Tongue (tissue), 2 donors: ENCODE measurements around the gene GHRL. TPM values are rescaled to one million over a fixed set of nuclear protein-coding genes. Genes with fewer than 3 reads are reported as not detected.

Experiments
- DNase-seq: peaks from one replicate; pipeline ENCODE4 v3.0.0-alpha.2; 2015
- total RNA-seq: library from RNA; depleted of rRNA; stranded (reverse); fragments of >200 nt; gene quantifications from one replicate; pipeline ENCODE4 v1.2.3, GENCODE V29; 2014

The GHRL gene
- total RNA-seq, 1 donor from 2014 or later, result not detected

DNA sequence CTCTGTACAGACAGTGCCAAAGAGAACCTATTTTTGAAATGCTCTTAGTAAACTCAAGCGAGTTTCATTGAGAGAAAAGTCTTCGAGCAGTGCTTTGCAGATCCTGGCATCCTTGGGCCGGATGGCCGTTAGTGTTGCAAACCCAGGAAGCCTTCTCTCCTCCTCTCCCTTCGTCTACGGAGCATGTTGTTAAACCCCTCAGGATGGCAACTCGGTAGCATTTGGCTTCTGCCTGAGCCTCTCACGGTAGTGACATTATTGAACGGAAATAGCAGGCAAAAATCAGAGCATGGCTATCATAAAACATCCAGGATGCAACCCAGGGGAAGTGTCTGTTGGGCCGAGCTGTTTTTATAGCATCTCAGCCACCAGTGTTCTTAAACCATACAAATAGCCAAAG is 34.8 kb upstream of the GHRL start:
- DNase-seq, result no peak

DNA sequence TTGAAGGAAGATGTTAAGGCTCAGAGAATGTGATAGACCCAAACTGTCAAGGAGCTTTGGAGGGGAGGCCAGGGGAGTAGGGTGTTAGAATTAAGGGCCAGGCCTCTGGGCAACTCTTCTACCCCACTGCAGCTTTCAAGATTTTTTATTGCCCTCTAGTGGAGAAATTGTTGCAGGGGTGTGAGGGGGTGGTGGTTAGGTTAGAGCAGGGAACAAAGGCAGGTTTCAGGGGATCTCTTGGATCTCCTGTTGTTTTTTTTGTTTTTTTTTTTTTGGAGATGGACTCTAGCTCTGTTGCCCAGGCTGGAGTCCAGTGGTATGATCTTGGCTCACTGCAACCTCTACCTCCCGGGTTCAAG is 29.6 kb upstream of the GHRL start:
- DNase-seq, result no peak

DNA sequence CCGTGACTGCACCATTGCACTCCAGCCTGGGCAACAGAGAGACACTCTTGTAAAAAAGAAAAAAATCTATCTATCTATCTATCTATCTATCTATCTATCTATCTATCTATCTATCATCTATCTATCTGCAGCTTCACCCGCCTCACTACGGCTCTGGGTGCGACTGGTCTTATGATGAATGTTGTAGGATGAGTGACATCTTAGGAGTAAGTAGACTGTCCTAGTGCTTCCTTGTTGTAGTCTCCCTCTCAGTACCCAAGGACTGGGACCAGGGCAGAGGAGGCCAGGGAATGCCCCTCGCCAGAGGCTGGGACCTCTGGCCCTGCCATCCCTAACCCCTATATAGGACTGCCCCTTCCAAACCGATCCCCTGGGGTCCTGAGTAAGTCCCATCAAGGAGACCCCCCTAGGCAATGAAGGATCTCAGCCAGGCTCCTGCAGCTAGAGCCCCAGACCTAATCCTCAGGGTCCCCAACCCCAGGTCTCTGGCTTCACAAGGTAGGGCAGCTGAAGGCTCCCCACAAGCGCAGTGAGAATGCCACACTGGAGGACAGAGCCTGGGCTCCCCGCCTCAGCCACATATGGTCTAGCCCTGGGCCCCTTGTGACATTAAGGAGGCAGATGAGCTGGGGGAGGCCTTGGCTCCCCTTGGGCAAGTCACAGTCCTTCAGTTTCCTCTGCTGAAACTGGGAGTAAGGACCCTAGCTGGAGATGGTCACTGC is 29.0 kb upstream of the GHRL start:
- DNase-seq, result no peak

DNA sequence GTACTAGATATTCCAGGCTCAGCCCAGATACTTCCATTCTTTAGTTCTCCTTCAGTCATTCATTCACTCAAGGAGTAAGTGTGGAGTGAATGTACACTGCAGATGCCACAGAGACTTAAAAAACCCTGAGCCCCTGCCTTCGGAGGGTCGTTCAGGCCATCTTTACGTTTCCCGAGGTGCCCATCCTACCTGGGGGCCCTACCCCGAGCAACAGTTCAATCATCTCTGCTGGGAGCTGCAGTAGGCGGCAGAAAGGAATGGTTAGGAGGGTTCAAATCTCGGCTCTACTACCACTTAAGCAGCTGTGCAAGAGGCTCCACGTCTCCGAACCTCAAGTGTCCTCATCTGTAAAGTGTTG is 27.6 kb upstream of the GHRL start:
- DNase-seq, result no peak

DNA sequence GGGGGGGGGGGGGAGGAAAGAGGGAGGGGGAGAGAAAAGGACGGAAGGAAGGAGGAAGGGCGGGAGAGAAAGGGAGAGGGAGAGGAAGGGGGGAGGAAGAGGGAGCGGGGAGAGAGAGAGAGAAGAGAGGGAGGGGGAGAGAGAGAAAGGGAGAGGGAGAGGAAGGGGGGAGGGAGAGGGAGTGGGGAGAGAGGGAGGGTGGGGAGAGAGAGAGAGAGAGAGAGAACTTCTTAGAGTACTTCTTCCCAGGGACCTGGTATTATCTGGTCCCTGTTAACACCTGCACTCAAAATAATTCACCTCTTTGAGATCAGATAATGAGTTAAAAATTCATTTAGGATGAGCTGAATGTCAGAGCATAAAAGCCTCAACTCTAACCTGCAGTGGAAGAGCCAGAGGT is 27.1 kb upstream of the GHRL start:
- no peak for DNase-seq

DNA sequence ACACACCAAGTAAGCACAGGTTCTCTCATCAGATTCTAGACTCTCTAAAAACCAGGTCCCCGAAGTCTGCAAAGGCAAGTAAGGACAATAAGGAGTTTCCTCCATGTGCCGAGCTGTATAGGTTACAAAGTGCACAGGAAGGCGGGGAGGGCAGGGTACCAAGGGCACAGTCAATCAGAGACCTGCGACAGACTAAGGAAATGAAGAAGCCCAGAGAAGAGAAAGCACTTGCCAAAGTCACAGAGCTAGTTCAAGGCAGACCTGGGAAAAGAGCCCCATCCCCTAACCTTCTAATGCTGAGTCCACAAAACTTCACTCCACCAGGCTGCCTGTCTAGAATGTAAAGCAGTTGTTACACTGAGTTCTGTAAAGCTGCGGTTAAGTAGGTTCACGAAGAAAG is 26.5 kb upstream of the GHRL start:
- no peak for DNase-seq

DNA sequence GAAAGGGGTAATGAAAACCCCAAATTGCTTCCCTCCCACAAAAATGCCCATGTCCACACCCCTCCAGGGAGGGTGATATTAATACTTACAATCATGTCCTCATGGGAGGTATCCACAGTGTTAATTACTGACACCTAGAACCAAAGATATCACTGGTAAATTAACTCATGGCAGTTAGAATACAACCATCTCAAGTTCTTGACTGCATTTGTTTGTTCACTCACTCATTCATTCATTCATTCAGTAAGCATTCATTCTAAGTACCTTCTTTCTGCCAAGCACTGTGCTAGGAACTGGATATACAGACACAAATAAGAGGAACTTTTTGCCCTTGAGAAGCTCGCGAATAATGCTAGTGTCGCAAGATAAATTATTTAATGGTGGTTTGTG is 25.2 kb upstream of the GHRL start:
- no peak for DNase-seq

DNA sequence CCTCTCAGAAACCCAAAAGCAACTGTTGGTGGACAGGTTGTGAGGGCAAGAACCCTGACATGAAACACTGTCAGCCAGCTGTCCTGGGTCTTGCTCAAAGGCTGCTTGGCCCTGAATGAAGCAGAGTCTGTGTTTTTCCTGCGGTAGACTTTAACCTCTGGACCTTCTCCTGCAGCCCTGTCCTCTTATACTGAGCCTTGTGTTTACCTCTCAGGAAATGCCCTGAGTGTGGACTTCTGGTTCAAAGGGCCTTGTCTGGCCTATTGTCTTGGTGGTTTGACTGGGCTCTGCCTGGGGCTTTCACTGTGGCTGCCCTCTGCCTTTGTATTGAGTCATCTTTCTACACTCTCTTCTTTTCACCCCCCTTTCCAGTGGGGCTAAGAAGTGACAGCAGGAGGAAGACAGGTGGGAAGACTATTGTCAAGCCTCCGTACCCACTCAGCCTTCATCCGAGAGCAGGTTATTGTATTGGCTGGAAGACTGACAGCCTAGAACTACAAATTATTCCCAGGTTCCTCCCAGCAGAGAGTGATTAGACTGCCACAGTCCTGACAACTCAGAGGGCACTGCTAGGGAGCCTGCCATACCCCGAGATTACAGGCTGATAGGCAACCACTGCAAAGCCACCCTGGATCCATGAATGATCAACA is 24.7 kb upstream of the GHRL start:
- DNase-seq, result no peak

DNA sequence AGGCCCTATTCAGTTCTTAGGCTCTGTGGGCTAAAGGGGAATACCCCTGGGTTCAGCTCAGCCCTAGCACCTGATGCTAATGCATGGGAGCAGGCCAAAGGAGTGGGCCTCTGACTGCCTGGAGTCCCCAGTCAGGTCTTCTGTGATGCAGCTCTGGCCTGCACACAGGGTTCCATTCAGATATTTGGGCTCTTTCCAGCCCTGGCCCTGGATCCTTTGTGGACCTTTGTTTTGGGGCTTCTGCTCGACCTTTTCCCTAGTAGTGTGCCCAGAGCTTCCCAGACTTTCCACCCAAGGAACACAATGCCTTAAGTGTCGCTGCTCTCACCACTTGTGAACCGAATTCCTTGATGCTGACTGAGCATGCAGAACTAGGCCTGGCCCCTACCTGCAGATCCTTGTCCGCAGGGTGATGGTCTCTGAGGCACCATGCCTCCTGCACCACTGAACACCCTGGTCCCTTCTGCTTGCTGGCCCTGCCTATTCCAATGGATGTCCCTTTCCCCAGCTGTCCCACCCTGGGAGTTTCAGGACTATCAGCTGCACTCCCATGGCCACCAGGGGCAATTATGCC is 23.1 kb upstream of the GHRL start:
- no peak for DNase-seq

DNA sequence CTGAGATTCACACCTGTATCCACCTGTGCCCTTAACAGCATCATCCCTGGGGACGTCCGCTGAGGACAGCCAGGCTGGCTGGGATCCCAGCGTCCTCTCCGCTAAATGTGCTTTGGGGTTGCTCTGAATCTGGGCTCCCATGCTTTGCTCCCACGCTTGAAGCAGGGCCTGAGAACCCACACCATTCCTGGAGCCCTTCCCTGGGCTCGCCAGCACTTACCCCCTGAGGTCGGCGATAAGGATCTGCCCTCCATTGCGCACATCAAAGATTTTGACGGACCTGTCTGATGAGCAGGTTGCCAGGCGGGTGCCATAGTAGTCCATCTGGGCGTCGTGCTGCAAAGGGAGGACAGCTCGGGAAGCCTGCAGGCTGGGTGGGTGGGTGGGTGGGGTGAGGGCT is 22.4 kb upstream of the GHRL start:
- DNase-seq, result no peak

DNA sequence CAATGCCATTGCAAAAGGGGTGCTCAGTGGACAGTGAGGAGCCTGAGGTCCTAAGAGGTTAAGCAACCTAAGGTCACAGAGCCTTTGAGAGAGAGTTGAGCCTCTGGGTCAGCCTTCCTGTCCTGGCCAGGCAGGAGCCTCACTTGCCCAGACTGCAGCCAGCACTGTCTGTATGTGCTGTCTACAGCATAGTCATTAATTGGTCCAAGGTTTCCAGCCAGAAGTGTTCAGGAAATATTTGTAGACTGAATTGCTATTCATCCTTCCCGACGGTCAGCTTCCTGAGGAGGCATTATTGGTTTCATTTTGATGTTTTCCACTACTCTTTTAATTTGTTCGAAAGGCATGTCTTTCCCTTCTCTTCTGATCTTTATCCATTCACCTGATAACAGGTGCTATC is 20.1 kb upstream of the GHRL start:
- no peak for DNase-seq

DNA sequence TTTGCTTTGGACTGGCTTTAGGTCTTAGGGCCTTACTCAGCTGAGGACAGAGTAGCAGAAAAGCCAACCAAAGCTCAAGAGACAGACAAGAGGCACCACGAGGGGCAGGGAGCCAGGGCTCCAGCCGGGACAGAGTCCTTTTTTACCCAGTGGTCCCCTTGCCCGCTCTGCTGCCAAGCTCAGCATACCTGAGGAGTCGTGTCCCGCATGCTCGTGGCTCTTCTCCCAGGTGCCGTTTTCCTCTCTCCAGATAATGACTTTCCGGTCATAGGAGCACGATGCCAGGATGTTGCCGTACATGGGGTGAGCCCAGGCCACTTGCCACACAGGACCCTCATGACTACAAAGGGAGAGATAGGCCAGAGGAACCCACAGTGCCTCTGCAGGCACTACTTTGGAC is 19.6 kb upstream of the GHRL start:
- DNase-seq, result no peak

DNA sequence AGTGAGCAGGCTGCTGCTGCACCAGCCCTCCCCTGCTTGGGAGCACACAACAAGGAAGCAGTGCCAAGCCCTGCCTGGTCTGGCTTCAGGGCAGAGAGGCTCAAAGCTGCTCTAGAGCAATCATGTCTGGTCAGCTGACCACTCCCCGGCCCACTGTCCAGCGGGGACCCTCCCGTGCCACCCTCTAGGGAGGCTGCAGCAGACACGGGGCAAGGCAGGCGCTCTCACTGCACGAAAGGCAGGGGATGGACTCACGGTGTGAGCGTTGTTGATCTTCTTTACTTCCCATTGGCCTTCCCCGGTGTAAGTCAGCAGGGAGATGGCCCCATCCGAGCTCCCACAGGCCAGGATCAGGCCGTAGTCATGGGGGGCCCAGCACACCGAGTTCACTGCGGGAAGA is 19.0 kb upstream of the GHRL start:
- DNase-seq, result no peak

DNA sequence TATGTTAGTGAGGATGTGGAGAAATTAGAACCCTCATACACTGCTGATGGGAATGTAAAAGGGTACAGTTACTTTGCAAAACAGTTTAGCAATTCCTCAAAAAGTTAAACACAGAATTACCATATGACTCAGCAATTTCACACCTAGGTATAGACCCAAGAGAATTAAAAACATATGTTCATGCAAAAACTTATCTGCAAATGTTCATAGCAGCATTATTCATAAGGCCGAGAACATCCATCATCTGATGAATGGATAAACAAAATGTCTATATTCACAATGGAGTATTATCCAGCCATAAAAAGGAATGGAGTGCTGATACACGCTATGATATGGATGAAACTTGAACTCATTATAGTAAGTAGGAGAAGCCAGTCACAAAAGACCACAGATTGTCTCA is 17.8 kb upstream of the GHRL start:
- no peak for DNase-seq

DNA sequence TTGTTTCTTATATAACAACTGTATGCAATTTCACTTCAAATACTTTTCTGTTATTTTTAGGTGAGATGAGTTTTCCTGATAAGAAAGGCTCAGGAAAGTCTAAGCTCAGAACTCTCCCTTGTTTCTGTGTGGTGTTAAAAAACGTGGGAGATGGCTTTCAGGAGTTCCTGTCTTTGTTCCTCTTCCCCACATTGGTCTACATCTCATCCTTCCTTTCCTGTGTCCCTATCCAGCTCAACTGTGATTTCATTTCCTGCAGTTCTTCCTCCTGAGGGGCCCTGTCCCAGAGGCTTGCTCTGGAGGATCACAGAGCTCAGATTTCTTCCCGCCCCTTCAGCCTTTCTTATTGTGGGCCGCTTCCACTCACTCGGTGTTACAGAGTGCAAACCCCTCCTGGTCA is 17.0 kb upstream of the GHRL start:
- no peak for DNase-seq

DNA sequence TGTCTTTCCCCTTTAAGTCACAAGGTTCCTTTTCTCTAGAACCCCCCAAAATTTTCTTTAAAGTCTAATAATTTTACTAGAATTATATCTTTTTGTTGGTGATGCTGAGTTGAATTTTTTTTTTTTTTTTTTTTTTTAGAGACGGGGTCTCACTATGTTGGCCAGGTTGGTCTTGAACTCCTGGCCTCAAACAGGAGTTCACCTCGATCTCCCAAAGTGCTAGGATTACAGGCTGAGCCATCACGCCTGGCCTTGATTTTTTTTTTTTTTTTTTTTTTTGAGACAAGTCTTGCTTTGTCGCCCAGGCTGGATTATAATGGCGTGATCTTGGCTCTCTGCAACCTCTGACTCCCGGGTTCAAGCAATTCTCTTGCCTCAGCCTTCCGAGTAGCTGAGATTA is 15.9 kb upstream of the GHRL start:
- DNase-seq, result no peak

DNA sequence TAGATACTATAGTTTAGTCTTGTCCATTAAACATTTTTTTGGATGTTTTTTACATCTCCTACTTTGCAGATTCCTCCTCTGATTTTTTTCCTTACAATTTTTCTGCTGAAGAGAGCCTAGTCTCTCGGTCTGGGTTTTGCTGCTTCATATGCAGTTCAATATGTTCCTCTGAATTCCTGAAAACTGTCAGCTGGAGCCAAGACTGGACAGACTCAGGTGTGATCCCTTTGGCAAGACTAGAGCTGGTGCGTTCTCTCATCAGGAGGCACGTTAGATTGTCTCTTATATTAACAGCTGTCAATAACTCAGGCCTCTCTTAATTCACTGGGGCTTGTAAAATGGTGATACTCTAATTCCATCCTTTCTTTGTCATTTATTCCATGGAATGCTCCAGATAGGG is 13.4 kb upstream of the GHRL start:
- DNase-seq, result no peak

DNA sequence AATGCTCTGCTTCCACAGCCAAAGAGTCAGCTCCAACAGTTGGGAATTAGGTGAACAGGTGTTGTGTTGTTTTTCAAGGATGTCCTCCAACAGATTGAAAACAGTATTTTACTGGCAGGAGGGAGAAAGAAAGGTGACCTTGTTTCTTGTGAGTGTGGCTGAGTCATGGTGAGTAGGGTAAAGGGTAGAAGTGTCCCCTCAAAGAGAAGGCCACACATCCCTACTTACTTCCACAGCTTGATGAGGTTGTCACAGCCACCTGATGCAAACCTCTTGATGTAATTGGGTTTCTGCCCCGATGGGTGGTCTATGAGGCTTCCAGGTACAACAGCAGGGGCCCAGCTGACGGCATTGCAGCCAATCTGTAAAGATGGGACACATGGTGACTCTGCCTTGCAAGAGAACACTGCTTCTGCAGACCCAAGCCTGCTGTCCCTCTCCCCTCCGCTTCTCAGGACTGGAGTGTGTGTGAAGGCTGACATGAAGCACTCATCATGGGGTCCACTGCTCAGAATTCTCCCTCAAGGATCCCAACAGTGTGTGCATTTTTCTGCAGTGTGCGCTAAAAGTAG is 12.7 kb upstream of the GHRL start:
- DNase-seq, result no peak

DNA sequence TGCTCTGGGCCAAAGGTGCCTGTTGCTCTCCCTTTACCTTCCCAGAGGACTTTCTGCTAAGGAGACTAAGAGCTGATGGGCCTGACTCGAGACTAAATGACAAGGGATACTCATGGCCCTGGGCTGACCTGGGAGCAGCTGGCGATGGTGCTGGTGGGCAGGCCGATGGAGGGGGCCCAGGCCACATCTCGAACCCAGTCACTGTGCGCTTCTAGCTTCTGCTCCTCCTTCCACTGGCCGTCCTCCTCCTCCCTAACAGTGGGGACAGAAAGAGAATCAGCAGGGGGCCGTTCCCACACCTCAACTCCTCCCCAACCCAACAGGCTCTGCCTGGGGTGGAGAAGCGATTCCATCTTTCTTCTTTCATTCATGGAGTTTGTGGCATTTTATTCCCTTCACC is 12.2 kb upstream of the GHRL start:
- no peak for DNase-seq

DNA sequence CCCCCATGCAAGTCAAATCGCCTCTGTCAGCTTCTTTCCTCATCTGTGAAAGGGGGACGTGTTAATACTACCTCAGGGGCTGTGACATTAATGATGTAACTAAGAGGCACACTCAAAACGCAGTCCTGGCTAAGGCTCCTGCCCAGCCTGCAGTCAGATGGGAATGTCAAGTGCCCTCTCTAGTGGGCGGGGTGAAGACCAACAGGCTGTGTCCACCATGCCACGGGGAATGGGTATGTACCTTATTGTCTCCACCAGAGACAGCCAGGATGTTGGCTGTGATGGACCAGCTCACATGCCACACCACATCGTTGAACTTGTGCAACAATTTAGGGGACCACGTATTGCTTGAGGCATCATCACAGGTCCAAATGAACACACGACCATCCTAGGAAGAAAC is 11.0 kb upstream of the GHRL start:
- DNase-seq, result no peak

DNA sequence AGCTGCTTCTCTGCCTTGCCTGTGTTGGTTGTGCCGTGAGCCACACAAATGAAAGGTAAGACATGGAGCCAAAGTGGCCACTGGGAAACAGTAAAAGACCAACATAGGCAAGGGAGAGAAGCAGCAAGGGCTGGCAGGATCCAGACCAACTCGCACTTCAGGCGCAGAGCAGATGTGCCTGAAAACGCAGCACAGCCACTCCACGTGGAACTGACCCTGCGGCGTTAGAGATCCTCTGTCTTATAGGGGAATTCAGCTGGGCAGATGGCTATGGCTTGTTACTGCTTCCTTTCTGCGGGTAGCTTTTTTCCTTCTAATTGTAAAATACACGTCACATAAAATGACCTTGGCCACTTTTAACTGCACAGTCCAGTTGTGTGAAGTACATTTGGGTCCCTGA is 10.4 kb upstream of the GHRL start:
- no peak for DNase-seq

DNA sequence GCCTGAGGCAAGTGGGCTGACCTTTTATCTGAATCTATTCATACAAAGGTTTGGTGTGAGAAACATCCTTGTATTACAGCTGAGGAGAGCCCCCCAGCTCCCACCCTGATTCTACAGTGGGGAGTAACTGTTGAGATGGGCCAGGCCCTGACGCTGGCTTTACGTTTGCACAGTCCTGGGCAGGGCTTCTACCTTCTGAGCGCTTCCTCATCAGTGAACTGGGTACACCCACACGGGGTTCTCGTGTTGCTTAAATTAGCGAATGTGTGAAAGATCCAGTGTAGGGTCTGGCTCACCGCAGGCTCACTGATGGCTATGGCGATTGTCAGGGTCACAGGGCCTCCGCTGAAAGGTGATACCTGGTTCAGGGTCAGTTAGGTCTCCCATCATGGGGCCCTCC is 7.3 kb upstream of the GHRL start:
- no peak for DNase-seq

DNA sequence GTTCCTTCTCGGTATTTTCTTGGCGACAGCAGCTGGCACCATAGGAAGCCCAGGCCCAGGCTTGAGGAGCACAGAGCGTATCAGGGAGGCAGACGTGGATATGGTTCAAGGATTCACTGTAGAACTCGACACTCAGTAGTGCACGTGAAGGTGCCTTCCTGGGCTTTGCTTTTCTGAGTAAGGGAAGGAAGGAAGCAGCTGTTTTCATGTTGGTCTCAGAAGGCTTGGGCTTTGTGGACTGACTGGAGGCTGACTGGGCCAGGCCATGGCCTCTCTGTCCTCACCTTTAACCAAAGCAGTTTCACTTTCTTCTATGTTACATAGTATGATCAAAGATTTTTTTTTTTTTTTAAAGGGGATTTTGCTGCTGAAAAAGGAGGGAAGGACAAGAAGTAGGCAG is 6.9 kb upstream of the GHRL start:
- no peak for DNase-seq

DNA sequence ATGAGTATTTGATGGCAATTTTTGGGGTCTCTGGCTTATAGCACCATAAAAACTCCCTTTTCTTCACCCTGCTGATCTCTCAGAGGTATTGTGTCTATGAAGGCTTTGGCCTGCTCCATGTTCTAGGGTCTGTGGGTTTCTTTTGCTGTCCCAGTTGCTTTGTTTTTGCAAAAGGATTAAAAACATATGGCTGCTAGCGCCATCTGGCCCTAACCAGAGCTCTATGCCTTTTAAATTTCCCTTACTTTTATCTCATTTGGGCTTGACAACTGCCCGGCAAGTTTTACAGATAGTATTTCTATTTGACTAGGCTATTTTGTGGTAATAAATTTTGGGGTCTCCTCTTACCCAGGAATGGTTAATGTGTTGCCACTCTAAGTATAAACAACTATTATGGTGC is 6.4 kb upstream of the GHRL start:
- no peak for DNase-seq
